Measurements from ENCODE around the gene CAPN10.

Gene CAPN10

GRCh38 chr2:240569523-240569997 is 17.0 kb upstream of the CAPN10 start:
- H3K27ac ChIP-seq: peak overlapping the region; percentile 94
- no peak for TF ChIP-seq ZFX (IDR thresholded peaks at IDR 0.05)
- no peak for TF ChIP-seq CTCF (conservative IDR thresholded peaks at IDR 0.05)

- no peak for TF ChIP-seq ZFX (IDR thresholded peaks at IDR 0.05)
- TF ChIP-seq CTCF (conservative IDR thresholded peaks at IDR 0.05): no peak
- H3K27ac ChIP-seq: peak overlapping the region; percentile 94; the same call in 1 of the 2 replicates
These were observed 16.5 kb upstream of the CAPN10 start for GRCh38 chr2:240569998-240570530.

GRCh38 chr2:240570531-240571313 is 15.8 kb upstream of the CAPN10 start:
- no peak overlapping the region for H3K27ac ChIP-seq
- TF ChIP-seq ZFX (IDR thresholded peaks at IDR 0.05) (no peak), CTCF (conservative IDR thresholded peaks at IDR 0.05) (no peak)

- TF ChIP-seq ZFX (IDR thresholded peaks at IDR 0.05) (no peak), CTCF (conservative IDR thresholded peaks at IDR 0.05) (no peak)
These were observed 15.1 kb upstream of the CAPN10 start for GRCh38 chr2:240571314-240571973.

GRCh38 chr2:240572141-240573031 is 14.1 kb upstream of the CAPN10 start:
- no peak overlapping the region for H3K27ac ChIP-seq
- TF ChIP-seq ZFX (IDR thresholded peaks at IDR 0.05) (no peak), CTCF (conservative IDR thresholded peaks at IDR 0.05) (no peak)

More at GRCh38 chr2:240571314-240571973, 15.1 kb upstream of the CAPN10 start:
- H3K27ac ChIP-seq: no peak overlapping the region

- no peak overlapping the region for H3K27ac ChIP-seq
- TF ChIP-seq ZFX (IDR thresholded peaks at IDR 0.05) (no peak), CTCF (conservative IDR thresholded peaks at IDR 0.05) (no peak)
These were observed 13.4 kb upstream of the CAPN10 start for GRCh38 chr2:240573071-240573515.

Measured in C4-2B (cell line).